ENCODE data around the gene ZNF70. TPM values are rescaled to one million over a fixed set of nuclear protein-coding genes. Genes with fewer than 3 reads are reported as not detected.

Gene ZNF70
- total RNA-seq, 1 donor from 2014 or later: 3.9 TPM

- H3K27ac ChIP-seq: no peak overlapping the region
- no peak overlapping the region for H3K9ac ChIP-seq
- H3K36me3 ChIP-seq: no peaks in the 10 kb centered on the region
- Mint-ChIP-seq H3K36me3 (no peaks in the 10 kb centered on the region), H3K4me1 (peaks cover 12% of the 10 kb centered on the region), H3K4me3 (no peak overlapping the region), H3K9me3 (no peaks in the 10 kb centered on the region), H3K27ac (peak overlapping the region; percentile 87), H3K27me3 (ENCODE audit: insufficient read depth, low read depth) (peaks cover 5% of the 10 kb centered on the region)
- H2AFZ ChIP-seq (replicated peaks): no peak overlapping the region
- H3K4me3 ChIP-seq: no peak overlapping the region
- no peaks in the 10 kb centered on the region for H3K79me2 ChIP-seq (ENCODE audit: low read depth)
- H3F3A ChIP-seq (ENCODE audit: low read depth): peaks cover 3% of the 10 kb centered on the region
- DNase-seq (ENCODE audit: low spot score): no peak
- H4K20me1 ChIP-seq (ENCODE audit: low read depth): no peaks in the 10 kb centered on the region
- TF ChIP-seq EZH2 (IDR thresholded peaks at IDR 0.05): no peak
- no peaks in the 10 kb centered on the region for H3K9me3 ChIP-seq (ENCODE audit: low read depth)
- H3K27me3 ChIP-seq: peaks cover under 1% of the 10 kb centered on the region
- H3K4me1 ChIP-seq: no peaks in the 10 kb centered on the region
- no peak overlapping the region for H3K4me2 ChIP-seq
These were observed 28.8 kb upstream of the ZNF70 start for GRCh38 chr22:23779731-23780130.

- H3K79me2 ChIP-seq (ENCODE audit: low read depth): no peaks in the 10 kb centered on the region
- Mint-ChIP-seq H3K27ac (peak overlapping the region; percentile 87), H3K4me1 (peaks cover 18% of the 10 kb centered on the region), H3K27me3 (ENCODE audit: insufficient read depth, low read depth) (peaks cover 11% of the 10 kb centered on the region), H3K4me3 (no peak overlapping the region), H3K9me3 (no peaks in the 10 kb centered on the region), H3K36me3 (no peaks in the 10 kb centered on the region)
- H3K36me3 ChIP-seq: no peaks in the 10 kb centered on the region
- H3K4me2 ChIP-seq: no peak overlapping the region
- H3F3A ChIP-seq (ENCODE audit: low read depth): peaks cover 3% of the 10 kb centered on the region
- no peak overlapping the region for H3K4me3 ChIP-seq
- peaks cover 7% of the 10 kb centered on the region for H3K27me3 ChIP-seq
- H2AFZ ChIP-seq (replicated peaks): no peak overlapping the region
- no peaks in the 10 kb centered on the region for H4K20me1 ChIP-seq (ENCODE audit: low read depth)
- no peak for DNase-seq (ENCODE audit: low spot score)
- no peak overlapping the region for H3K9ac ChIP-seq
- no peaks in the 10 kb centered on the region for H3K4me1 ChIP-seq
- no peaks in the 10 kb centered on the region for H3K9me3 ChIP-seq (ENCODE audit: low read depth)
- no peak for TF ChIP-seq CTCF (IDR thresholded peaks at IDR 0.05)
- TF ChIP-seq EZH2 (IDR thresholded peaks at IDR 0.05): no peak
- no peak for TF ChIP-seq EZH2phosphoT487 (IDR thresholded peaks at IDR 0.05)
- no peak overlapping the region for H3K27ac ChIP-seq
These were observed 28.2 kb upstream of the ZNF70 start for GRCh38 chr22:23779083-23779482.

GRCh38 chr22:23778577-23778900 is 27.6 kb upstream of the ZNF70 start:
- H3K4me3 ChIP-seq: no peak overlapping the region
- no peaks in the 10 kb centered on the region for H3K36me3 ChIP-seq
- Mint-ChIP-seq H3K4me3 (no peak overlapping the region), H3K27ac (no peak overlapping the region), H3K36me3 (no peaks in the 10 kb centered on the region), H3K27me3 (ENCODE audit: insufficient read depth, low read depth) (peaks cover 13% of the 10 kb centered on the region), H3K4me1 (peaks cover 19% of the 10 kb centered on the region), H3K9me3 (no peaks in the 10 kb centered on the region)
- H3K4me2 ChIP-seq: no peak overlapping the region
- no peak for TF ChIP-seq EZH2phosphoT487 (IDR thresholded peaks at IDR 0.05)
- no peak for TF ChIP-seq CTCF (IDR thresholded peaks at IDR 0.05)
- TF ChIP-seq EZH2 (IDR thresholded peaks at IDR 0.05): no peak
- H3K27ac ChIP-seq: no peak overlapping the region
- H3K4me1 ChIP-seq: peaks cover 3% of the 10 kb centered on the region
- peaks cover 12% of the 10 kb centered on the region for H3K27me3 ChIP-seq
- H3K9ac ChIP-seq: no peak overlapping the region
- no peaks in the 10 kb centered on the region for H3K79me2 ChIP-seq (ENCODE audit: low read depth)
- DNase-seq (ENCODE audit: low spot score): no peak
- peaks cover 8% of the 10 kb centered on the region for H3F3A ChIP-seq (ENCODE audit: low read depth)
- H3K9me3 ChIP-seq (ENCODE audit: low read depth): no peaks in the 10 kb centered on the region
- no peaks in the 10 kb centered on the region for H4K20me1 ChIP-seq (ENCODE audit: low read depth)
- no peak overlapping the region for H2AFZ ChIP-seq (replicated peaks)

GRCh38 chr22:23777776-23778576 is 27.1 kb upstream of the ZNF70 start:
- Histone ChIP-seq H3K79me2 (ENCODE audit: low read depth) (no peaks in the 10 kb centered on the region), H3K4me1 (peaks cover 9% of the 10 kb centered on the region), H3K27me3 (peaks cover 18% of the 10 kb centered on the region), H3K4me2 (no peak overlapping the region), H3K27ac (no peak overlapping the region), H2AFZ (replicated peaks) (no peak overlapping the region), H3F3A (ENCODE audit: low read depth) (peaks cover 13% of the 10 kb centered on the region), H3K9ac (no peak overlapping the region), H4K20me1 (ENCODE audit: low read depth) (no peaks in the 10 kb centered on the region), H3K9me3 (ENCODE audit: low read depth) (no peaks in the 10 kb centered on the region), H3K4me3 (no peak overlapping the region), H3K36me3 (no peaks in the 10 kb centered on the region)
- Mint-ChIP-seq H3K4me3 (no peak overlapping the region), H3K9me3 (no peaks in the 10 kb centered on the region), H3K27me3 (ENCODE audit: insufficient read depth, low read depth) (peaks cover 19% of the 10 kb centered on the region), H3K36me3 (no peaks in the 10 kb centered on the region), H3K27ac (no peak overlapping the region), H3K4me1 (peaks cover 25% of the 10 kb centered on the region)
- TF ChIP-seq EZH2 (IDR thresholded peaks at IDR 0.05): no peak
- no peak for TF ChIP-seq CTCF (IDR thresholded peaks at IDR 0.05)
- no peak for TF ChIP-seq EZH2phosphoT487 (IDR thresholded peaks at IDR 0.05)
- no peak for DNase-seq (ENCODE audit: low spot score)

Measured in neural progenitor cell (in vitro differentiated cells).